GM23248 (cell line): ENCODE data around the gene IQSEC1. TPM values are rescaled to one million over a fixed set of nuclear protein-coding genes. Genes with fewer than 3 reads are reported as not detected.

ENCODE experiments used
- DNase-seq: peaks from one replicate; pipeline ENCODE4 v3.0.0-alpha.2; 2015
- H2AFZ ChIP-seq: fragments of 200-600 bp; sonication (generic); 2 replicates; pipeline ENCODE4 v1.6.1; 2016; ENCODE audit warnings: antibody characterized with exemption
- H3F3A ChIP-seq: fragments of 200-600 bp; sonication (generic); 2 replicates; pipeline ENCODE4 v1.6.1; 2016; ENCODE audit warnings: mild to moderate bottlenecking, antibody characterized with exemption, mixed run types; ENCODE audit not compliant: insufficient read depth
- H3K27ac ChIP-seq: fragments of 200-600 bp; sonication (generic); 2 replicates; pipeline ENCODE4 v1.5.1; 2016; ENCODE audit warnings: mild to moderate bottlenecking
- H3K27me3 ChIP-seq: fragments of 200-600 bp; sonication (generic); replicated peaks from 2 replicates; pipeline ENCODE4 v1.6.1; 2016; ENCODE audit warnings: mild to moderate bottlenecking; ENCODE audit not compliant: insufficient read depth
- H3K36me3 ChIP-seq: fragments of 200-600 bp; sonication (generic); 2 replicates; pipeline ENCODE4 v1.6.1; 2016; ENCODE audit warnings: low read depth, mild to moderate bottlenecking
- H3K4me1 ChIP-seq: fragments of 200-600 bp; sonication (generic); 2 replicates; pipeline ENCODE4 v1.6.1; 2016; ENCODE audit warnings: mild to moderate bottlenecking; ENCODE audit not compliant: insufficient read depth
- H3K4me2 ChIP-seq: fragments of 200-600 bp; sonication (generic); one replicate; pipeline ENCODE4 v1.6.1; 2016; ENCODE audit warnings: mild to moderate bottlenecking; ENCODE audit not compliant: unreplicated experiment
- H3K4me3 ChIP-seq: fragments of 200-600 bp; sonication (generic); 2 replicates; pipeline ENCODE4 v1.5.1; 2016; ENCODE audit warnings: mild to moderate bottlenecking
- H3K79me2 ChIP-seq: fragments of 200-600 bp; sonication (generic); 2 replicates; pipeline ENCODE4 v1.6.1; 2016; ENCODE audit warnings: mild to moderate bottlenecking; ENCODE audit not compliant: insufficient read depth
- H3K9ac ChIP-seq: fragments of 200-600 bp; sonication (generic); 2 replicates; pipeline ENCODE4 v1.6.1; 2016; ENCODE audit warnings: mild to moderate bottlenecking
- H3K9me2 ChIP-seq: fragments of 200-600 bp; sonication (generic); 2 replicates; pipeline ENCODE4 v1.6.1; 2016; ENCODE audit warnings: mixed run types, mild to moderate bottlenecking, moderate library complexity; ENCODE audit not compliant: insufficient read depth
- H3K9me3 ChIP-seq: fragments of 200-600 bp; sonication (generic); one replicate; pipeline ENCODE4 v1.6.1; 2017; ENCODE audit warnings: low read depth
- H4K20me1 ChIP-seq: fragments of 200-600 bp; sonication (generic); 2 replicates; pipeline ENCODE4 v1.6.0; 2016; ENCODE audit not compliant: insufficient read depth
- EZH2 ChIP-seq: fragments of 200-600 bp; sonication (generic); IDR thresholded peaks from 2 replicates; pipeline ENCODE4 v1.6.1; 2018; ENCODE audit warnings: antibody characterized with exemption, mild to moderate bottlenecking; ENCODE audit not compliant: insufficient read depth, poor library complexity, severe bottlenecking
- EZH2phosphoT487 ChIP-seq: fragments of 200-600 bp; sonication (generic); IDR thresholded peaks from 2 replicates; pipeline ENCODE4 v1.6.1; 2018; ENCODE audit warnings: antibody characterized with exemption, moderate library complexity, mild to moderate bottlenecking, low read depth; ENCODE audit not compliant: insufficient read depth
- WGBS, 2 experiments: methylation state at CpG; one replicate each; pipeline ENCODE4 v1.1.6; 2015 to 2017; ENCODE audit warnings: low lambda C conversion rate in 2 of 2, low coverage in 1 of 2; ENCODE audit errors: missing lambda C conversion rate in 2 of 2; 5-methylcytosine and 5-hydroxymethylcytosine counted together
- in situ Hi-C: fragments of 300-500 bp; cut with MboI; formaldehyde crosslinking; loops from 2 replicates; pipeline ENCODE4 v1.15.0; 2020
- polyA plus RNA-seq: library from polyadenylated mRNA; unstranded; fragments of >200 nt; fragmentation: Nextera tagmentation; extraction: Ambion mirVana; gene quantifications from 2 replicates; pipeline ENCODE4 v1.2.1, GENCODE V29; 2016
- total RNA-seq: library from RNA; depleted of rRNA; stranded (reverse); fragments of >200 nt; shearing (Covaris generic); gene quantifications from 2 replicates; pipeline ENCODE4 v1.2.3, GENCODE V29; 2014

IQSEC1 gene
- total and polyA plus RNA-seq, 2 experiments from 2014 or later: 5.1 to 21.6 TPM

DNA sequence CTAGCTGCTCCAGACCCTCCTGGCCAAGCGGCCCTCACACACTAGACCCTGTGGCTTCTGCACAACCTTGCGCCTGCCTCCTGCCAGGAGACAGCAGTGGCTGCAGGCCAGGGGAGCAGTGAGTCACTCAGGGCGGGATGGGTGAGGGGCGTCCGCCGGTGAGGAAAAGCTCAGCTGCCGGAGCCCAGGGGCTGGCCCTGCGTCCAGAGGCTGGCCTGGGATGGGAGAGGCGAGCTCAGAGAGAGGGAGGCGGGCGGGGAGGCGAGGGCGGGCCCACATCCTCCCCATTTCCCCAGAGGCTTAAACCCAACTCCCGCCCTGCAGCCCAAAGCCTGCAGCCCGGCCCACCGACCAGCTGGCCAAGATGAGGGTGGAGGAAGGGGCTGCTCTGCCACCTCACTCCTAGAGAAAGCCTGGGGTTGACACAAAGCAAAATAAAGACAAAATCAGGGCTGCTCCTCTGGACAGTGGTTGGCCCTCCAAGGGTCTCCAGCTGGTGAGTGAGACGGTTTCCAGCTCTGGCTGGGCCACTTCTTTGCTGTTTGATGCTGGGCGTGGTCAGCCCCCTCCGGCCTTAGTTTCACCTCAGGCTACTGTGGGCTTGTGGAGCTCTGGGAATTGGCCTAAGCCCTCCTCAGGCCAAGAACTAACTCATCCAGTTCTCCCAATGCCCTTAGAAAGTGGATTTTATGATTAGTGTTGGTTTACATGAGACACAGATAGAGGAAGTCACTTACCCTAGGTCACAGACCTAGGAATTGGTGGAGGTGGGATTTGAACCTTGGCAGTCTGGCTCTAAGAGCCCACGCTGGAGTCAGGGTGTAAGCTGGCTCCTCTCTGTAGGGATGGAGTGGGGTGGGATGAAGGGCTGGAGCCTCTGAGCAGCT lies 50.6 kb downstream of the IQSEC1 start:
- Histone ChIP-seq H3K4me1 (peaks cover 52% of the 10 kb centered on the region), H3K79me2 (no peaks in the 10 kb centered on the region), H3K4me3 (no peak overlapping the region), H3K9ac (no peak overlapping the region), H3K36me3 (no peaks in the 10 kb centered on the region), H3K27ac (no peak overlapping the region), H2AFZ (no peak overlapping the region), H3K27me3 (no peaks in the 10 kb centered on the region), H3F3A (peaks cover 16% of the 10 kb centered on the region; the same call in 1 of the 2 replicates), H3K9me2 (no peaks in the 10 kb centered on the region), H3K9me3 (no peaks in the 10 kb centered on the region), H4K20me1 (no peaks in the 10 kb centered on the region), H3K4me2 (peak overlapping the region; percentile 25)
- DNase-seq: peak; percentile 75
- no peak for TF ChIP-seq EZH2phosphoT487
- TF ChIP-seq EZH2: no peak
- in situ Hi-C loops: no loop called here
- 16 to 22% methylated on average over 13 to 20 of the region's 20 CpGs for WGBS, 2 experiments

- no peak overlapping the region for H2AFZ ChIP-seq
- peak overlapping the region; percentile 25 for H3K4me2 ChIP-seq
- no peak overlapping the region for H3K27ac ChIP-seq
Measured at GRCh38 chr3:13021141-13022114, 51.8 kb downstream of the IQSEC1 start.

GRCh38 chr3:13020159-13020750 lies 53.0 kb downstream of the IQSEC1 start:
- peaks cover 49% of the 10 kb centered on the region for H3K4me1 ChIP-seq
- H3F3A ChIP-seq: peaks cover 16% of the 10 kb centered on the region; the same call in 1 of the 2 replicates
- no peak overlapping the region for H3K4me2 ChIP-seq
- H2AFZ ChIP-seq: no peak overlapping the region
- no peak overlapping the region for H3K27ac ChIP-seq
- H3K79me2 ChIP-seq: no peaks in the 10 kb centered on the region
- 75 to 81% methylated on average over 6 of the region's 6 CpGs for WGBS, 2 experiments
- H3K4me3 ChIP-seq: no peak overlapping the region
- H4K20me1 ChIP-seq: no peaks in the 10 kb centered on the region
- no peaks in the 10 kb centered on the region for H3K27me3 ChIP-seq
- H3K9me3 ChIP-seq: no peaks in the 10 kb centered on the region
- no peaks in the 10 kb centered on the region for H3K9me2 ChIP-seq
- H3K9ac ChIP-seq: no peak overlapping the region
- in situ Hi-C loops: no loop called here
- TF ChIP-seq EZH2phosphoT487 (no peak), EZH2 (no peak)
- no peaks in the 10 kb centered on the region for H3K36me3 ChIP-seq
- DNase-seq: no peak

More at GRCh38 chr3:13021141-13022114, 51.8 kb downstream of the IQSEC1 start:
- no peaks in the 10 kb centered on the region for H3K9me2 ChIP-seq
- TF ChIP-seq EZH2phosphoT487: no peak
- TF ChIP-seq EZH2: no peak
- no peak overlapping the region for H3K9ac ChIP-seq
- no peaks in the 10 kb centered on the region for H4K20me1 ChIP-seq
- H3K4me3 ChIP-seq: no peak overlapping the region
- in situ Hi-C loops: no loop called here
- H3K36me3 ChIP-seq: no peaks in the 10 kb centered on the region
- no peaks in the 10 kb centered on the region for H3K27me3 ChIP-seq
- H3K79me2 ChIP-seq: no peaks in the 10 kb centered on the region
- H3K4me1 ChIP-seq: peaks cover 52% of the 10 kb centered on the region
- DNase-seq: peak; percentile 8
- 58 to 62% methylated on average over 31 to 32 of the region's 32 CpGs for WGBS, 2 experiments
- H3F3A ChIP-seq: peaks cover 16% of the 10 kb centered on the region; the same call in 1 of the 2 replicates
- H3K9me3 ChIP-seq: no peaks in the 10 kb centered on the region
